ENCODE data around the gene EXOC2.

EXOC2 gene

DNA sequence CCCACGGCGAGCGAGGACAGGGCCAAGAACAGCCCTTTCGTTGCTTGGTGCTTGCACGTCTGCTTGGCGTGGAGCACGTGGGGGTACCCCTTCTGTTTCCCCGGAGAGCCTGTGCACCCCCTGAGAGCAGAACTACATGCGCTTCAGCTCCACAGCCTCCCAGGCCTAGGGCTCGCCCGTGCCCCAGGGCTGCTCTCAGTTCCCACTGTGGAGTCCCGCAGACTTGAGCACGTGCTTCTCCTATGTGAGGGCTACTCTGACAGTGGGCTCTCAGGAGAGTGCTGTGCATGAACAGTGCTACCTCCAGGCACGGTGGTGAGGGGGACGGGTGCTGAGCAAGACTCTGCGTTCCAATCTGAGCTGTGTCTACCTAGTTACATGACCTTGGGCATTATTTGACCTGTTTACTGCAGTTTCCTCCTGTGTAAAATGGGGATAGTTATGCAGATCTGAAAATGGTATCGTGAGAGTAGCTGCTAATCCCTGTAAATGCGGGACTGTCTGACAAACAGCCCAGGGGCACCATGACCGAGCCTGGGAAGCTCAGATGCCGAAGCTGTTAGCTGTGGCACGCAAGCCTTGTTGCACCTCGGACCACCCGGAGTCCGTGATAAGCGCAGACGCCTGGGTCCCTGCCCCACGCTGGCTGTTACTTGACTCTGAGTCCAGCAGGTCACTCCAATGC is 219.0 kb downstream of the EXOC2 start:
- TF ChIP-seq, protein P1, sequence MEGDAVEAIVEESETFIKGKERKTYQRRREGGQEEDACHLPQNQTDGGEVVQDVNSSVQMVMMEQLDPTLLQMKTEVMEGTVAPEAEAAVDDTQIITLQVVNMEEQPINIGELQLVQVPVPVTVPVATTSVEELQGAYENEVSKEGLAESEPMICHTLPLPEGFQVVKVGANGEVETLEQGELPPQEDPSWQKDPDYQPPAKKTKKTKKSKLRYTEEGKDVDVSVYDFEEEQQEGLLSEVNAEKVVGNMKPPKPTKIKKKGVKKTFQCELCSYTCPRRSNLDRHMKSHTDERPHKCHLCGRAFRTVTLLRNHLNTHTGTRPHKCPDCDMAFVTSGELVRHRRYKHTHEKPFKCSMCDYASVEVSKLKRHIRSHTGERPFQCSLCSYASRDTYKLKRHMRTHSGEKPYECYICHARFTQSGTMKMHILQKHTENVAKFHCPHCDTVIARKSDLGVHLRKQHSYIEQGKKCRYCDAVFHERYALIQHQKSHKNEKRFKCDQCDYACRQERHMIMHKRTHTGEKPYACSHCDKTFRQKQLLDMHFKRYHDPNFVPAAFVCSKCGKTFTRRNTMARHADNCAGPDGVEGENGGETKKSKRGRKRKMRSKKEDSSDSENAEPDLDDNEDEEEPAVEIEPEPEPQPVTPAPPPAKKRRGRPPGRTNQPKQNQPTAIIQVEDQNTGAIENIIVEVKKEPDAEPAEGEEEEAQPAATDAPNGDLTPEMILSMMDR (IDR thresholded peaks at IDR 0.05; ENCODE audit: low read depth, low read length, poor library complexity, severe bottlenecking): no peak
- no peak for TF ChIP-seq EZH2phosphoT487 (IDR thresholded peaks at IDR 0.05; ENCODE audit: borderline replicate concordance, low read length)
- Histone ChIP-seq H3K4me2 (ENCODE audit: low read length) (no peak overlapping the region), H3K4me1 (ENCODE audit: control insufficient read depth, low read length) (peaks cover 8% of the 10 kb centered on the region), H3K9me3 (ENCODE audit: control insufficient read depth, insufficient read depth, low read length) (no peaks in the 10 kb centered on the region), H3K27ac (ENCODE audit: low read depth, low read length) (no peak overlapping the region), H3K4me3 (ENCODE audit: low read length) (no peak overlapping the region), H3K79me2 (ENCODE audit: control insufficient read depth, low read length) (no peaks in the 10 kb centered on the region), H4K20me1 (ENCODE audit: control insufficient read depth, insufficient read depth, low read depth, low read length) (no peaks in the 10 kb centered on the region), H3K27me3 (ENCODE audit: control insufficient read depth, low read length) (peaks cover 55% of the 10 kb centered on the region), H3F3A (ENCODE audit: control insufficient read depth, insufficient read depth) (no peaks in the 10 kb centered on the region), H3K36me3 (ENCODE audit: control insufficient read depth, low read length) (no peaks in the 10 kb centered on the region), H3K9me2 (replicated peaks; ENCODE audit: control insufficient read depth, low read length) (no peaks in the 10 kb centered on the region)

DNA sequence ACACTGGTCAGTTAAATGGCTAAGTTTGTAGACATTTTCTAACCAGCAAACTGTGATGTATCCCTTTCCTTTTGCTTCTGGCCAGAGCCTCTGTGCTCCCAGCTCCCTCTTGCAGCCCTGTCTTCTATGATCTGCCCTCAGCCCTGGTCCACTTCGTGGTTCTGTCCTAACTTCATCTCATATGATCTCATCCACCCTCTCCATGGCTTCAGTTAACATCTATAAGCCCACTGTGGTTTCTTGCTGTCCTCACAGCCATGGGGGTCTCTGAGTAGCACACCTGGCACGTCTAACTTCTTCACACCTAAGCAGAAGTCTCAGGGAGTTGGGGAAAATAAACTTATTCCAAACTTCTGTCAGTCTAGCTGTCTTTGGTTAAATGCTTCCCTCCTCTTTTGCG is 219.6 kb downstream of the EXOC2 start:
- no peak overlapping the region for H3K4me2 ChIP-seq (ENCODE audit: low read length)
- H3F3A ChIP-seq (ENCODE audit: control insufficient read depth, insufficient read depth): no peaks in the 10 kb centered on the region
- H3K4me3 ChIP-seq (ENCODE audit: low read length): no peak overlapping the region
- TF ChIP-seq, protein P1 (IDR thresholded peaks at IDR 0.05; ENCODE audit: low read depth, low read length, poor library complexity, severe bottlenecking): no peak
- no peak for TF ChIP-seq EZH2phosphoT487 (IDR thresholded peaks at IDR 0.05; ENCODE audit: borderline replicate concordance, low read length)
- no peaks in the 10 kb centered on the region for H4K20me1 ChIP-seq (ENCODE audit: control insufficient read depth, insufficient read depth, low read depth, low read length)
- no peaks in the 10 kb centered on the region for H3K79me2 ChIP-seq (ENCODE audit: control insufficient read depth, low read length)
- peaks cover 51% of the 10 kb centered on the region for H3K27me3 ChIP-seq (ENCODE audit: control insufficient read depth, low read length)
- H3K4me1 ChIP-seq (ENCODE audit: control insufficient read depth, low read length): peaks cover 8% of the 10 kb centered on the region
- H3K36me3 ChIP-seq (ENCODE audit: control insufficient read depth, low read length): no peaks in the 10 kb centered on the region
- H3K9me2 ChIP-seq (replicated peaks; ENCODE audit: control insufficient read depth, low read length): no peaks in the 10 kb centered on the region
- no peak overlapping the region for H3K27ac ChIP-seq (ENCODE audit: low read depth, low read length)
- no peaks in the 10 kb centered on the region for H3K9me3 ChIP-seq (ENCODE audit: control insufficient read depth, insufficient read depth, low read length)

- peaks cover 50% of the 10 kb centered on the region for H3K27me3 ChIP-seq (ENCODE audit: control insufficient read depth, low read length)
- TF ChIP-seq, protein P1 (IDR thresholded peaks at IDR 0.05; ENCODE audit: low read depth, low read length, poor library complexity, severe bottlenecking): no peak
- TF ChIP-seq EZH2phosphoT487 (IDR thresholded peaks at IDR 0.05; ENCODE audit: borderline replicate concordance, low read length): no peak
- H3K4me2 ChIP-seq (ENCODE audit: low read length): no peak overlapping the region
Measured at GRCh38 chr6:470901-471448, 222.0 kb downstream of the EXOC2 start.

More at GRCh38 chr6:470901-471448, 222.0 kb downstream of the EXOC2 start:
- no peak overlapping the region for H3K4me3 ChIP-seq (ENCODE audit: low read length)
- H3K9me3 ChIP-seq (ENCODE audit: control insufficient read depth, insufficient read depth, low read length): no peaks in the 10 kb centered on the region
- peaks cover 8% of the 10 kb centered on the region for H3K4me1 ChIP-seq (ENCODE audit: control insufficient read depth, low read length)
- no peaks in the 10 kb centered on the region for H3K9me2 ChIP-seq (replicated peaks; ENCODE audit: control insufficient read depth, low read length)
- H3K36me3 ChIP-seq (ENCODE audit: control insufficient read depth, low read length): no peaks in the 10 kb centered on the region
- no peak overlapping the region for H3K27ac ChIP-seq (ENCODE audit: low read depth, low read length)
- no peaks in the 10 kb centered on the region for H3K79me2 ChIP-seq (ENCODE audit: control insufficient read depth, low read length)
- no peaks in the 10 kb centered on the region for H4K20me1 ChIP-seq (ENCODE audit: control insufficient read depth, insufficient read depth, low read depth, low read length)
- no peaks in the 10 kb centered on the region for H3F3A ChIP-seq (ENCODE audit: control insufficient read depth, insufficient read depth)

Measured in DOHH2 (cell line).